Mesenchymal stem cell (in vitro differentiated cells and primary cell): Measurements from ENCODE around the gene PIK3CB.
"Not testable (repeated sequence)": the region's sequence is repeated elsewhere in the genome, so short reads cannot be mapped to it uniquely, and the experiment has no call there.

Experiments used
- DNase-seq: peaks from one replicate; pipeline ENCODE4 v3.0.0-alpha.2; 2013
- H2AFZ ChIP-seq: one replicate; pipeline ENCODE4 v1.6.1; 2013; ENCODE audit warnings: low read depth, mild to moderate bottlenecking, control low read depth, inconsistent platforms, low read length, moderate library complexity
- H2AK5ac ChIP-seq: 2 replicates; pipeline ENCODE4 v1.6.1; 2013; ENCODE audit warnings: low read length, moderate library complexity, mild to moderate bottlenecking, inconsistent platforms; ENCODE audit not compliant: severe bottlenecking
- H2BK120ac ChIP-seq: one replicate; pipeline ENCODE4 v1.6.1; 2013; ENCODE audit warnings: low read depth, mild to moderate bottlenecking, inconsistent platforms, low read length, moderate library complexity
- H2BK12ac ChIP-seq, 2 experiments: one replicate each; pipeline ENCODE4 v1.6.1; 2013; ENCODE audit warnings: inconsistent platforms in 2 of 2, low read length in 2 of 2, mild to moderate bottlenecking in 2 of 2, moderate library complexity in 2 of 2, control low read depth in 1 of 2
- H2BK15ac ChIP-seq: one replicate; pipeline ENCODE4 v1.6.1; 2013; ENCODE audit warnings: mild to moderate bottlenecking, low read depth, inconsistent platforms; ENCODE audit not compliant: poor library complexity, severe bottlenecking
- H2BK5ac ChIP-seq: 2 replicates; pipeline ENCODE4 v1.6.1; 2013; ENCODE audit warnings: low read depth, mild to moderate bottlenecking, low read length, control low read depth, inconsistent platforms; ENCODE audit not compliant: poor library complexity, severe bottlenecking
- H3K14ac ChIP-seq, 2 experiments: one replicate each; pipeline ENCODE4 v1.6.1; 2013; ENCODE audit warnings: inconsistent platforms in 2 of 2, low read length in 2 of 2, control low read depth in 1 of 2, mild to moderate bottlenecking in 1 of 2, moderate library complexity in 1 of 2
- H3K18ac ChIP-seq, 2 experiments: one replicate each; pipeline ENCODE4 v1.6.1; 2013; ENCODE audit warnings: inconsistent platforms in 2 of 2, low read length in 2 of 2, control low read depth in 1 of 2, low read depth in 1 of 2, mild to moderate bottlenecking in 1 of 2
- H3K23ac ChIP-seq, 2 experiments: one replicate each; pipeline ENCODE4 v1.6.1; 2013; ENCODE audit warnings: inconsistent platforms in 2 of 2, low read length in 2 of 2, mild to moderate bottlenecking in 2 of 2, moderate library complexity in 2 of 2, control low read depth in 1 of 2
- H3K27ac ChIP-seq: 2 replicates; pipeline ENCODE4 v1.5.1; 2013; ENCODE audit warnings: mild to moderate bottlenecking, moderate library complexity, low read length, control low read depth, inconsistent platforms; ENCODE audit not compliant: poor library complexity, severe bottlenecking
- H3K27me3 ChIP-seq, 2 experiments: 2 replicates each; pipeline versions ENCODE4 v1.6.1 to v1.7.0; 2013; ENCODE audit warnings: low read length in 2 of 2, mild to moderate bottlenecking in 2 of 2, moderate library complexity in 2 of 2, control low read depth in 1 of 2, inconsistent platforms in 1 of 2; ENCODE audit not compliant: control insufficient read depth in 1 of 2, insufficient read depth in 1 of 2
- H3K36me3 ChIP-seq, 2 experiments: 2 replicates each; pipeline versions ENCODE4 v1.6.1 to v1.7.0; 2013; ENCODE audit warnings: low read length in 2 of 2, control low read depth in 1 of 2, inconsistent platforms in 1 of 2, low read depth in 1 of 2, mild to moderate bottlenecking in 1 of 2; ENCODE audit not compliant: insufficient read depth in 2 of 2, control insufficient read depth in 1 of 2
- H3K4ac ChIP-seq, 2 experiments: one replicate each; pipeline ENCODE4 v1.6.1; 2013; ENCODE audit warnings: inconsistent platforms in 2 of 2, low read length in 2 of 2, mild to moderate bottlenecking in 2 of 2, moderate library complexity in 2 of 2, control low read depth in 1 of 2, low read depth in 1 of 2
- H3K4me1 ChIP-seq: 2 replicates; pipeline ENCODE4 v1.6.1; 2013; ENCODE audit warnings: low read depth, low read length, control low read depth; ENCODE audit not compliant: control insufficient read depth, insufficient read depth
- H3K4me2 ChIP-seq: 2 replicates; pipeline ENCODE4 v1.6.1; 2013; ENCODE audit warnings: low read length, mild to moderate bottlenecking, inconsistent platforms; ENCODE audit not compliant: poor library complexity, severe bottlenecking
- H3K4me3 ChIP-seq, 2 experiments: 2 replicates each; pipeline versions ENCODE4 v1.5.1 to v1.7.0; 2013; ENCODE audit warnings: low read length in 2 of 2, mild to moderate bottlenecking in 2 of 2, control low read depth in 1 of 2, low read depth in 1 of 2; ENCODE audit not compliant: insufficient read depth in 1 of 2
- H3K79me1 ChIP-seq: replicated peaks from 2 replicates; pipeline ENCODE4 v1.6.1; 2013; ENCODE audit warnings: mild to moderate bottlenecking, control low read depth, low read length, inconsistent platforms; ENCODE audit not compliant: poor library complexity, severe bottlenecking
- H3K9ac ChIP-seq: 2 replicates; pipeline ENCODE4 v1.7.0; 2013; ENCODE audit warnings: mild to moderate bottlenecking, low read length, moderate library complexity
- H3K9me3 ChIP-seq: 2 replicates; pipeline ENCODE4 v1.7.0; 2013; ENCODE audit warnings: mild to moderate bottlenecking, low read length; ENCODE audit not compliant: control insufficient read depth
- H4K8ac ChIP-seq: one replicate; pipeline ENCODE4 v1.6.1; 2013; ENCODE audit warnings: inconsistent platforms, mild to moderate bottlenecking, low read length, moderate library complexity
- H4K91ac ChIP-seq: one replicate; pipeline ENCODE4 v1.6.1; 2013; ENCODE audit warnings: mild to moderate bottlenecking, low read length, inconsistent platforms
- WGBS: methylation state at CpG from one replicate; pipeline ENCODE4 v1.1.7; 2013; ENCODE audit warnings: mixed read lengths; 5-methylcytosine and 5-hydroxymethylcytosine counted together

Gene PIK3CB

DNA sequence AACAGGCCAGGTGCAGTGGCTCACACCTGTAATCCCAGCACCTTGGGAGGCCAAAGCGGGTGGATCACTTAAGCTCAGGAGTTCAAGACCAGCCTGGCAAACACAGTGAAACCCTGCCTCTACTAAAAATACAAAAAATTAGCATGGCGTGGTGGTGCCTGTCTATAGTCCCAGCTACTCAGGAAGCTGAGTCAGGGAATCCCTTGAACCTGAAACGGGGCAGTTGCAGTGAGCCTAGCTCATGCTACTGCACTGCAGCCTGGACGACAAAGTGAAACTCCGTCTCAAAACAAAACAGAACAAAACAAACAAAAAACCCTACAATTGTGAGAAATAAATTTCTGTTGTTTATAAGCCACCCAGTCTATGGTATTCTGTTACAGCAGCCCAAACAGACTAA, 94.7 kb downstream of the PIK3CB start:
- WGBS = 80% methylated on average over 3 of the region's 5 CpGs
- Histone ChIP-seq H3K27me3 (no peaks in the 10 kb centered on the region), H3K9me3 (no peaks in the 10 kb centered on the region), H2BK15ac (no peak overlapping the region), H3K36me3 (peaks cover 7 to 17% of the 10 kb centered on the region in 2 experiments), H2BK5ac (no peak overlapping the region), H3K23ac (no peak overlapping the region), H3K79me1 (peaks cover 14% of the 10 kb centered on the region), H4K8ac (no peak overlapping the region), H3K4me2 (no peak overlapping the region), H3K18ac (no peak overlapping the region), H3K4me1 (no peaks in the 10 kb centered on the region), H2AFZ (no peak overlapping the region), H2BK120ac (no peak overlapping the region), H3K14ac (no peak overlapping the region), H2AK5ac (no peak overlapping the region), H3K9ac (no peak overlapping the region), H3K27ac (no peak overlapping the region), H4K91ac (no peak overlapping the region), H3K4ac (no peak overlapping the region), H2BK12ac (no peak overlapping the region), H3K4me3 (no peak overlapping the region)
- DNase-seq = no peak

DNA sequence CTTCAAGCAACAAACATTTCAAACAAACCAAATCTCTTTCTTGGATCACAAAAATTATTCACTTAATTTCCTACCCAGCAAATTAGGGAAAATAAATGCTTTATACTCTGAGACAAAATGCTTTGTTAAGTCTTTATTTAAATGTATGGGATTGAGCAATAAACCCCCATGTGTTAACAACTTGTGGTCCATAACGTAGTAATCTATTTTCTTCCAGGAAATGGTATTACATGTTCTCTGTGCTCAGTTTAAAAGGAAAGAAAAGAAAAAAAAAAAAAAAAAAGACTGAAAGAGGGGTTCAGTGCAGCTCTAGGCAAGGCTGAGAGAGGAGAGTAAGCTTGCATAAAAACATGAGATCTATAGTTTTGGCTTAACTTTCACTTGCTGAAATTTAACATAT, 102.3 kb downstream of the PIK3CB start:
- Histone ChIP-seq H4K8ac (no peak overlapping the region), H3K4me3 (no peak overlapping the region), H3K27ac (no peak overlapping the region), H2AFZ (no peak overlapping the region), H3K4me1 (peaks cover 1% of the 10 kb centered on the region), H2BK5ac (no peak overlapping the region), H2BK12ac (no peak overlapping the region), H3K9me3 (no peaks in the 10 kb centered on the region), H3K4ac (no peak overlapping the region), H2BK120ac (no peak overlapping the region), H3K9ac (no peak overlapping the region), H2BK15ac (no peak overlapping the region), H3K14ac (no peak overlapping the region), H3K36me3 (peaks cover 0 to 3% of the 10 kb centered on the region in 2 experiments), H4K91ac (no peak overlapping the region), H3K4me2 (no peak overlapping the region), H3K27me3 (no peaks in the 10 kb centered on the region), H3K79me1 (peaks cover 5% of the 10 kb centered on the region), H3K23ac (no peak overlapping the region), H2AK5ac (no peak overlapping the region), H3K18ac (no peak overlapping the region)
- 80% methylated on average over 1 of the region's 1 CpG for WGBS
- DNase-seq = no peak

DNA sequence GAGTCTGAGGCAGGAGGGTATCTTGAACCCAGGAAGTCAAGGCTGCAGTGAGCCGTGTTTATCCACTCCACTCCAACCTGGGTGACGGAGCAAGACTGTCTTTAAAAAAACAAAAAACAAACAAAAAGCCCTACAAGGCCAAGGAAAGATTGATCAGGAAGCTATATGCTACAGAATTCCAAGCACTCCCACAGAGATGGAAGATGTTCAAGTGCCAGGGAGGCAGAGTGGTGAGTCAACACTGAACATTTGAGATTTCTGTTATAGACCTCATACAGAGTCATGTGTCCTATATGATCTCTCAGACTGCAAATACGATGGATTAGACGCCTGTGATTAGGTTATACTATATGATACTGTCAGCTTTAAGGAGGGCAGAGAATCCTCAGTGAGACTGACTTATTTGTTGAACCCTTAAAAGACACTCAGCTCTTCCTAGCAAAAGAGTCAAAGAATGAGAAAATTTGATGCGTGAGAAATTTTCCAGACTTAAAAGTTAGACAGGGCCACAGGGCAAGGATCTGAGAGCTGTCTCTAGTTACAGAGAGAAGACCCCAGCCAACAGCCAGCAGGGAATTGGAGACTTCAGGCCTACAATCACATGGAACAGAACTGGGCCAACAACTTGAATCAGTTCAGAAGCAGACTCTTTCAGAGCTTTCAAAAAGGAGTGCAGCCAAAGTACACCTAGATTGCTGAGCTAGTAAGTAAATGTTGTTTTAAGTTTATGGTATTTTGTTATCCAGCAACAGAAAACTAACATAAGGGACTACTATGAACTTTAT, 107.6 kb downstream of the PIK3CB start:
- 94% methylated on average over 5 of the region's 5 CpGs for WGBS
- peaks cover 12% of the 10 kb centered on the region for H3K79me1 ChIP-seq

DNA sequence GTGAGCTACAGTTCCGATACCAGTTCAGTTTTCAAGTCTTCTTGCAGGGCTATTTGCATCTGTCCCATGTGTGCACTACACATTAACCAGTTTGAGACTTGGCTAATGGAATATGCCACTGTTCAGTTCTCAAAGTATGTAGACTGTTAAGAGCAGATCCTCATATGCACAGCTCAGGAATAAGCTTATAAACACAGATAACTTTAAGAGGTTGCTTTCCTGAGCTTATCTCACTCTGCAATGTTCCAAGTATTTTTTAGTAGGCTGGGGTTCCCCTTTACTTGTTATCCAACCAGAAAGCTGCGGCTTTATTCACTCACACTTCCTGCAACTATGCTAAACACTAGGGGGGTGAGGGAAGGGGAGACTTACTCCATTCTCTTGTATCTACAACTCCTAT, 108.7 kb downstream of the PIK3CB start:
- not testable (repeated sequence) for H3K23ac ChIP-seq, H2BK12ac ChIP-seq, H3K27ac ChIP-seq, H2AK5ac ChIP-seq, H3K4me2 ChIP-seq, H4K91ac ChIP-seq, H2BK5ac ChIP-seq, H3K4me1 ChIP-seq, H3K9ac ChIP-seq, H3K9me3 ChIP-seq, H2BK15ac ChIP-seq, H3K4me3 ChIP-seq, H3K14ac ChIP-seq, H4K8ac ChIP-seq, H2AFZ ChIP-seq, DNase-seq, H3K36me3 ChIP-seq, H3K18ac ChIP-seq, H3K27me3 ChIP-seq, H3K4ac ChIP-seq, H2BK120ac ChIP-seq
- H3K79me1 ChIP-seq = peaks cover 12% of the 10 kb centered on the region
- 91% methylated on average over 1 of the region's 2 CpGs for WGBS

More for the DNA sequence above, 107.6 kb downstream of the PIK3CB start:
- H3K4ac ChIP-seq = no peak overlapping the region
- H3K4me2 ChIP-seq = no peak overlapping the region
- no peaks in the 10 kb centered on the region for H3K27me3 ChIP-seq
- DNase-seq = peak; percentile 6
- H2BK15ac ChIP-seq = no peak overlapping the region
- peak overlapping the region; percentile 48 for H2AK5ac ChIP-seq
- H3K4me3 ChIP-seq = no peak overlapping the region
- H4K8ac ChIP-seq = no peak overlapping the region
- no peak overlapping the region for H2BK120ac ChIP-seq
- H3K18ac ChIP-seq = no peak overlapping the region
- H3K9me3 ChIP-seq = no peaks in the 10 kb centered on the region
- no peak overlapping the region for H2BK12ac ChIP-seq
- H4K91ac ChIP-seq = no peak overlapping the region
- no peak overlapping the region for H2AFZ ChIP-seq
- no peaks in the 10 kb centered on the region for H3K36me3 ChIP-seq
- H3K27ac ChIP-seq = peak overlapping the region; percentile 45
- no peak overlapping the region for H2BK5ac ChIP-seq
- H3K23ac ChIP-seq = no peak overlapping the region
- H3K9ac ChIP-seq = no peak overlapping the region
- H3K14ac ChIP-seq = no peak overlapping the region
- peaks cover 1% of the 10 kb centered on the region for H3K4me1 ChIP-seq
